ENCODE data around the gene FAM76A. TPM values are rescaled to one million over a fixed set of nuclear protein-coding genes. Genes with fewer than 3 reads are reported as not detected.

FAM76A gene
- total RNA-seq, 1 experiment from 2014 or later = 9.6 TPM

DNA sequence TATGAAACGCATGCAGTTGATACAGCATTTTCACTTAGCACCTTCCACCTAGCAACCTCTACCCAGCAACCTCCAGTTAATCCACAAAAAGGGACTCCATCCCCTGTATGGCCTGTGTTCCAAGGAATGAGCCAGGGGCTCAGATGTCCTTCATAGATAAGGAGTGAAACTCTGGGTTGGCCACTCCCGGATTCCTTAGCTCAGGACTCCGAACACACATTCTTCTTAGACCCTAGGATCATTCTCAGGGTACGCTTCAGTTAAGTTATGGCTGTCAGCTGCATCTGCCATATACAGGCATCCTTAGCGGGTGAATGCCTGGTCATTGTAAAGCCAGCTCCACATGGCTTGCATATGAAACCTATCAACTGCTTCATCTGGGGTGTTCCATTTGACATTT lies 37.9 kb upstream of the FAM76A start:
- BruUV-seq (replicated peaks) = no TSS peak
- Histone ChIP-seq H3K4me3 (replicated peaks in 1 of 2; ENCODE audit: low read depth in 1 of 2, low read length in 2 of 2) (no peak overlapping the region), H3K9ac (ENCODE audit: low read length) (no peak overlapping the region), H3K79me2 (ENCODE audit: insufficient read depth, low read length) (no peaks in the 10 kb centered on the region), H3K9me2 (ENCODE audit: insufficient read depth) (no peaks in the 10 kb centered on the region), H3K36me3 (ENCODE audit: control insufficient read depth in 1 of 2, insufficient read depth in 2 of 2, low read length in 2 of 2) (no peaks in the 10 kb centered on the region), H3K4me2 (ENCODE audit: low read length) (no peak overlapping the region), H3K4me1 (ENCODE audit: control insufficient read depth in 1 of 2, insufficient read depth in 2 of 2, low read length in 2 of 2) (peaks cover 7 to 14% of the 10 kb centered on the region in 2 experiments; a peak in 3 of 4 replicates), H3K27ac (ENCODE audit: low read depth, low read length) (no peak overlapping the region), H3K9me3 (ENCODE audit: control insufficient read depth in 1 of 2, insufficient read depth in 1 of 2, low read depth in 1 of 2, low read length in 2 of 2) (no peaks in the 10 kb centered on the region), H3K27me3 (ENCODE audit: insufficient read depth, low read length) (no peaks in the 10 kb centered on the region), H2AFZ (ENCODE audit: low read depth, low read length, poor library complexity, severe bottlenecking) (no peak overlapping the region), H4K20me1 (ENCODE audit: insufficient read depth) (no peaks in the 10 kb centered on the region)
- TF ChIP-seq ZNF274 (IDR thresholded peaks at IDR 0.05; ENCODE audit: low read depth, low read length) (no peak), YY1 (IDR thresholded peaks at IDR 0.05; ENCODE audit: extremely low read depth, insufficient replicate concordance, low read depth, low read length) (no peak), POLR2A (IDR thresholded peaks at IDR 0.05; ENCODE audit: borderline replicate concordance, extremely low read depth, insufficient read depth, insufficient read length) (no peak), JUND (IDR thresholded peaks at IDR 0.05) (no peak), RAD21 (IDR thresholded peaks at IDR 0.05; ENCODE audit: low read depth) (no peak), FOSL1 (IDR thresholded peaks at IDR 0.05; ENCODE audit: low read depth) (no peak), CBX3 (IDR thresholded peaks at IDR 0.05; ENCODE audit: low read depth) (no peak), EZH2phosphoT487 (IDR thresholded peaks at IDR 0.05; ENCODE audit: borderline replicate concordance) (no peak), POLR2AphosphoS5 (IDR thresholded peaks at IDR 0.05; ENCODE audit: low read depth, low read length) (no peak), SP1 (IDR thresholded peaks at IDR 0.05; ENCODE audit: low read depth) (no peak), EGR1 (IDR thresholded peaks at IDR 0.05; ENCODE audit: low read depth) (no peak), EZH2 (IDR thresholded peaks at IDR 0.05) (no peak), SRF (IDR thresholded peaks at IDR 0.05; ENCODE audit: low read depth) (no peak), CEBPB (IDR thresholded peaks at IDR 0.05; ENCODE audit: low read depth) (no peak), SIN3A (IDR thresholded peaks at IDR 0.05; ENCODE audit: low read depth) (no peak), ELF1 (IDR thresholded peaks at IDR 0.05; ENCODE audit: borderline replicate concordance, low read depth) (no peak), ZFX (IDR thresholded peaks at IDR 0.05) (no peak)
- TF ChIP-seq, protein P1, sequence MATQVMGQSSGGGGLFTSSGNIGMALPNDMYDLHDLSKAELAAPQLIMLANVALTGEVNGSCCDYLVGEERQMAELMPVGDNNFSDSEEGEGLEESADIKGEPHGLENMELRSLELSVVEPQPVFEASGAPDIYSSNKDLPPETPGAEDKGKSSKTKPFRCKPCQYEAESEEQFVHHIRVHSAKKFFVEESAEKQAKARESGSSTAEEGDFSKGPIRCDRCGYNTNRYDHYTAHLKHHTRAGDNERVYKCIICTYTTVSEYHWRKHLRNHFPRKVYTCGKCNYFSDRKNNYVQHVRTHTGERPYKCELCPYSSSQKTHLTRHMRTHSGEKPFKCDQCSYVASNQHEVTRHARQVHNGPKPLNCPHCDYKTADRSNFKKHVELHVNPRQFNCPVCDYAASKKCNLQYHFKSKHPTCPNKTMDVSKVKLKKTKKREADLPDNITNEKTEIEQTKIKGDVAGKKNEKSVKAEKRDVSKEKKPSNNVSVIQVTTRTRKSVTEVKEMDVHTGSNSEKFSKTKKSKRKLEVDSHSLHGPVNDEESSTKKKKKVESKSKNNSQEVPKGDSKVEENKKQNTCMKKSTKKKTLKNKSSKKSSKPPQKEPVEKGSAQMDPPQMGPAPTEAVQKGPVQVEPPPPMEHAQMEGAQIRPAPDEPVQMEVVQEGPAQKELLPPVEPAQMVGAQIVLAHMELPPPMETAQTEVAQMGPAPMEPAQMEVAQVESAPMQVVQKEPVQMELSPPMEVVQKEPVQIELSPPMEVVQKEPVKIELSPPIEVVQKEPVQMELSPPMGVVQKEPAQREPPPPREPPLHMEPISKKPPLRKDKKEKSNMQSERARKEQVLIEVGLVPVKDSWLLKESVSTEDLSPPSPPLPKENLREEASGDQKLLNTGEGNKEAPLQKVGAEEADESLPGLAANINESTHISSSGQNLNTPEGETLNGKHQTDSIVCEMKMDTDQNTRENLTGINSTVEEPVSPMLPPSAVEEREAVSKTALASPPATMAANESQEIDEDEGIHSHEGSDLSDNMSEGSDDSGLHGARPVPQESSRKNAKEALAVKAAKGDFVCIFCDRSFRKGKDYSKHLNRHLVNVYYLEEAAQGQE (IDR thresholded peaks at IDR 0.05; ENCODE audit: low read depth) = no peak
- TF ChIP-seq, protein P2, sequence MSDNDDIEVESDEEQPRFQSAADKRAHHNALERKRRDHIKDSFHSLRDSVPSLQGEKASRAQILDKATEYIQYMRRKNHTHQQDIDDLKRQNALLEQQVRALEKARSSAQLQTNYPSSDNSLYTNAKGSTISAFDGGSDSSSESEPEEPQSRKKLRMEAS (IDR thresholded peaks at IDR 0.05) = no peak
- TF ChIP-seq, protein P3, sequence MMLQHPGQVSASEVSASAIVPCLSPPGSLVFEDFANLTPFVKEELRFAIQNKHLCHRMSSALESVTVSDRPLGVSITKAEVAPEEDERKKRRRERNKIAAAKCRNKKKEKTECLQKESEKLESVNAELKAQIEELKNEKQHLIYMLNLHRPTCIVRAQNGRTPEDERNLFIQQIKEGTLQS (IDR thresholded peaks at IDR 0.05) = no peak
- DNase-seq (ENCODE audit: low read depth, low spot score) = no peak
- POLR2A ChIA-PET = interaction anchor here (1.7 kb wide), 1 partner anchor 16 kb away, joined by 3 read pairs; the partner anchor contains the start of gene IFI6
- RAD21 ChIA-PET (ENCODE audit: low non-redundant PET in 1 of 2, low total read pairs in 2 of 2, uncharacterized antibody in 2 of 2, unreplicated experiment in 2 of 2) = interaction anchor here in 1 of 2 experiments (0.6 kb wide), 1 partner anchor 16 kb away, joined by 3 read pairs; the partner anchor contains the start of gene IFI6
- no peak for ATAC-seq
- CTCF ChIA-PET = interaction anchor here (2.1 kb wide), 1 partner anchor 18 kb away, joined by 7 read pairs; no protein-coding TSS in a partner anchor
- intact Hi-C loops (cut with micrococcal nuclease) = no loop called here
